Lung (tissue), 12 donors: ENCODE data around the gene ATXN1. TPM values are rescaled to one million over a fixed set of nuclear protein-coding genes. Genes with fewer than 3 reads are reported as not detected.

Source experiments
- ATAC-seq: fragments of 200-7000 bp; cut with Tn5 transposase; one replicate; pipeline ENCODE4 v1.9.1; 2020; ENCODE audit warnings: moderate number of reproducible peaks; ENCODE audit not compliant: insufficient read depth, low FRiP score
- DNase-seq, 3 donors: peaks; one replicate each; pipeline ENCODE4 v3.0.0-alpha.2; 2013 to 2017
- H3K27ac ChIP-seq, 2 donors: one replicate each; pipeline ENCODE4 v1.5.1; 2013; ENCODE audit warnings: mild to moderate bottlenecking in 2 of 2, moderate library complexity in 2 of 2, control low read depth in 1 of 2, inconsistent platforms in 1 of 2, low read depth in 1 of 2, low read length in 1 of 2
- H3K27me3 ChIP-seq, 3 donors: one replicate each; pipeline ENCODE4 v1.5.1; 2013; ENCODE audit warnings: low read length in 2 of 3; ENCODE audit not compliant: control insufficient read depth in 3 of 3, insufficient read depth in 3 of 3
- H3K36me3 ChIP-seq, 4 donors: one replicate each; pipeline ENCODE4 v1.5.1; 2013; ENCODE audit warnings: low read length in 4 of 4, mild to moderate bottlenecking in 1 of 4, moderate library complexity in 1 of 4; ENCODE audit not compliant: control insufficient read depth in 4 of 4, insufficient read depth in 4 of 4
- H3K4me1 ChIP-seq, 5 donors: one replicate each; pipeline ENCODE4 v1.5.1; 2013; ENCODE audit warnings: low read length in 5 of 5, mild to moderate bottlenecking in 2 of 5, moderate library complexity in 1 of 5; ENCODE audit not compliant: control insufficient read depth in 5 of 5, insufficient read depth in 5 of 5
- H3K4me3 ChIP-seq: one replicate; pipeline ENCODE4 v1.5.1; 2013; ENCODE audit warnings: mild to moderate bottlenecking, control low read depth, moderate library complexity
- H3K9ac ChIP-seq, 2 donors: one replicate each; pipeline ENCODE4 v1.5.1; 2013; ENCODE audit warnings: low read length in 2 of 2, control low read depth in 1 of 2; ENCODE audit not compliant: insufficient read depth in 1 of 2
- H3K9me3 ChIP-seq, 4 donors: one replicate each; pipeline ENCODE4 v1.5.1; 2013; ENCODE audit warnings: low read length in 3 of 4, mild to moderate bottlenecking in 1 of 4, moderate library complexity in 1 of 4; ENCODE audit not compliant: control insufficient read depth in 4 of 4, insufficient read depth in 3 of 4
- WGBS, 2 donors: extraction: QIAGEN DNeasy Blood & Tissue Kit; methylation state at CpG; one replicate each; pipeline ENCODE4 v1.1.7; 2013; 5-methylcytosine and 5-hydroxymethylcytosine counted together
- polyA plus RNA-seq, 2 donors: library from polyadenylated mRNA; stranded (reverse); fragments of 200-250 nt; gene quantifications; one replicate each; pipeline ENCODE4 v1.2.1, GENCODE V29; 2013
- total RNA-seq, 2 donors: library from RNA; depleted of rRNA in 1 of 2; stranded (reverse); fragments of >200 nt in 1 of 2; gene quantifications; one replicate each; pipeline ENCODE4 v1.2.1, GENCODE V29; 2014 to 2021
- TF ChIP-seq, protein P1 (sequence below): IDR thresholded peaks from 2 replicates; pipeline ENCODE4 v1.5.1; 2012; ENCODE audit warnings: mild to moderate bottlenecking; ENCODE audit errors: control extremely low read depth, extremely low read depth
- donor health status: control.
- donor health status: control.
- donor health status: Bipolar disorder and iron deficiency.
- donor health status: healthy.
- donor health status: DM: yes; HTN: yes; CAD: no.

Gene ATXN1
- total and polyA plus RNA-seq, 4 donors, result 9.7 to 108 (median 34.9) TPM

DNA sequence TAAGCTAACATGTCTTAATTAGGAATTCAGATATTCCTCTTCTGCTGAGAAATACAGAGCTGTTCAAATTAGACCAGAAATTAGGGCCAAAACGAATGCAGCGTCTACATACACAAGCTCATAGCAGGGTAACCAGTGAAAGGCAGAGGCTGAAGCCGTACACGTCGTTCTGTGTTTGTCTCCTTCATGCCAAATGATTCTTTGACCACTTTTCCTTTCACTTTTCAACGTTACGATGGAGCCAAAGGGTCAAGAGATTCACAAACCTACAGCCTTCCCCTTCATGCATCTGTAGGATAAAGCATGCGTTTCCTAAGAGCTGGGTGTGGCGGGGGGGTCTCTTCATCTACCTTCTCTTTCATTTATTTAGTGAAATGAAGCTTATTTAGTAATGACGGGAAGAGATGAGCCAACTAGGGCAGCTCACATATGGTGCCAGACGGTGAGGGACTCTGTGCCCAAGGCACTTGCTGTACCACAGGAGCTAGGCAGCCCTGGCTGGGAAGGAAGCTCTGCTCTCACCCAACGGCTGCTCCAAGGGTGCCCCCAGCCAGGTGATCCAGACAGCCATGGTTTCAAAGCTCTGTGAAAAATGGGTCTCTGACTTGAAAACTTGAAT lies 178.0 kb downstream of the ATXN1 start:
- DNase-seq, result no peak
- WGBS, 2 donors, result 89 to 96% methylated on average over 12 of the region's 12 CpGs
- no peak for ATAC-seq
- Histone ChIP-seq H3K4me1 (peaks cover 0 to 4% (median 2%) of the 10 kb centered on the region in 5 donors), H3K9me3 (no peaks in the 10 kb centered on the region), H3K4me3 (no peak overlapping the region), H3K9ac (no peak overlapping the region), H3K27ac (peak overlapping the region in 1 of 2 donors; percentile 11), H3K27me3 (no peaks in the 10 kb centered on the region), H3K36me3 (peaks cover 0 to 6% (median 2%) of the 10 kb centered on the region in 4 donors)
- TF ChIP-seq, protein P1, sequence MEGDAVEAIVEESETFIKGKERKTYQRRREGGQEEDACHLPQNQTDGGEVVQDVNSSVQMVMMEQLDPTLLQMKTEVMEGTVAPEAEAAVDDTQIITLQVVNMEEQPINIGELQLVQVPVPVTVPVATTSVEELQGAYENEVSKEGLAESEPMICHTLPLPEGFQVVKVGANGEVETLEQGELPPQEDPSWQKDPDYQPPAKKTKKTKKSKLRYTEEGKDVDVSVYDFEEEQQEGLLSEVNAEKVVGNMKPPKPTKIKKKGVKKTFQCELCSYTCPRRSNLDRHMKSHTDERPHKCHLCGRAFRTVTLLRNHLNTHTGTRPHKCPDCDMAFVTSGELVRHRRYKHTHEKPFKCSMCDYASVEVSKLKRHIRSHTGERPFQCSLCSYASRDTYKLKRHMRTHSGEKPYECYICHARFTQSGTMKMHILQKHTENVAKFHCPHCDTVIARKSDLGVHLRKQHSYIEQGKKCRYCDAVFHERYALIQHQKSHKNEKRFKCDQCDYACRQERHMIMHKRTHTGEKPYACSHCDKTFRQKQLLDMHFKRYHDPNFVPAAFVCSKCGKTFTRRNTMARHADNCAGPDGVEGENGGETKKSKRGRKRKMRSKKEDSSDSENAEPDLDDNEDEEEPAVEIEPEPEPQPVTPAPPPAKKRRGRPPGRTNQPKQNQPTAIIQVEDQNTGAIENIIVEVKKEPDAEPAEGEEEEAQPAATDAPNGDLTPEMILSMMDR, result no peak

- H3K4me1 ChIP-seq, result peaks cover 0 to 4% (median 0%) of the 10 kb centered on the region in 5 donors
- H3K27me3 ChIP-seq, result no peaks in the 10 kb centered on the region
- WGBS, 2 donors, result 93 to 98% methylated on average over 3 of the region's 3 CpGs
- H3K9me3 ChIP-seq, result no peaks in the 10 kb centered on the region
- TF ChIP-seq, protein P1, result no peak
- H3K27ac ChIP-seq, result no peak overlapping the region
- no peak overlapping the region for H3K9ac ChIP-seq
- H3K4me3 ChIP-seq, result no peak overlapping the region
- ATAC-seq, result no peak
- H3K36me3 ChIP-seq, result peaks cover 0 to 6% (median 2%) of the 10 kb centered on the region in 4 donors
- no peak for DNase-seq
Observed at GRCh38 chr6:16582446-16583143, 178.7 kb downstream of the ATXN1 start.

DNA sequence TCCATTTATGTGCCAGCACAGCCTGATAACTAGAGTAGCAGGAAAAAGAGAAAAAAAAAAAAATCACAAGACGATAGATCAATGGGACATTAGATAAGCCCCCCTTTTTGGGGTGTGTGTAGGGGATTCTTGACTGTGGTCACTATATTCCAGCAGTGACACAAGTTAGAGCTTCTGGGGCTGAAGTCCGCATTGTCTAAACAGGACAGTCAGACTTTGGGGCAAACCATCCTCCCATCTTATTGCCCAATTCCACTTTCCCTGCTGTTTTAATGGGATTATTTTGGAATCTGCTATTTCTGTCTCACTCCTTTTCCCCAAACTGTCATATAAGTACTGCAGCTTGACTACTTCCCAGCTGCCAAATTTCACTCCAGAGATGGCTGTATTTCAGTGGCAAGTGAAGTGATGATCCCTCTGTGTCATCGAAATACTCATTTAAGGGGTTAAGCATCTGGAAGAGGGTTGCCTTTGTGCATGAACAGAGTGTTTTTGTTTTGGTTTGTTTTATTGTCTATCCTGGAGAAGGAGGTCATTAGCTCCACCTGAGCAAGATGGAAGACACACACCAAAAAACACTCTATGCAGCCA lies 182.5 kb downstream of the ATXN1 start:
- H3K27me3 ChIP-seq, result no peaks in the 10 kb centered on the region
- WGBS, 2 donors, result 90 to 93% methylated on average over 3 of the region's 3 CpGs
- DNase-seq (peak in 1 of 3 donors; percentile 50), ATAC-seq (no peak)
- peaks cover 0 to 4% (median 0%) of the 10 kb centered on the region in 5 donors for H3K4me1 ChIP-seq
- TF ChIP-seq, protein P1, result no peak
- no peak overlapping the region for H3K27ac ChIP-seq
- H3K9ac ChIP-seq, result no peak overlapping the region
- H3K36me3 ChIP-seq, result peaks cover 0 to 6% (median 2%) of the 10 kb centered on the region in 4 donors
- no peaks in the 10 kb centered on the region for H3K9me3 ChIP-seq
- no peak overlapping the region for H3K4me3 ChIP-seq
